ENCODE results near the gene MSANTD1. TPM values are rescaled to one million over a fixed set of nuclear protein-coding genes. Genes with fewer than 3 reads are reported as not detected.

MSANTD1 gene
- total and polyA plus RNA-seq, 2 donors (not counting 1 experiment from before 2014, with no cell fraction given): 0.78 to 5.5 TPM

DNA sequence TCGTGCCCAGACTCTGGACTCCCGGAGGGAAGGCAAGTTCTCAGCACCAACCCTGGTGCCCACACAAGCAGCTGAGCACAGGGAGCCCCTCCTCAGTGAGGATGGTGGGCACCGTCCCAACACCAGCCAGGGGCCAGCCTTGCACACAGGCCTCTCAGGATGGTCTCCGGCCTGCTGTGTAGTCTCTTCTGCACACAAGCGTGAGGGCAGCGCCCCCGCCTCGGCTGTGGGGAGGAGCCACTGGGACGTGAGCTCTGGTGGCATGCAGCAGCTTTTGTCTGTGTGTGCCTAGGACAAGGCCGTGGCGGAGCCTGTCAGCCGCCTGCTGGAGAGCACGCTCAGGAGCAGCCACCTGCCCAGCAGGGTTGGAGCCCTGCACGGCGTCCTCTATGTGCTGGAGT is 16.1 kb upstream of the MSANTD1 start:
- Mint-ChIP-seq H3K4me1 (no peaks in the 10 kb centered on the region), H3K27ac (no peak overlapping the region), H3K27me3 (no peaks in the 10 kb centered on the region), H3K9me3 (ENCODE audit: insufficient read depth) (no peaks in the 10 kb centered on the region), H3K4me3 (no peak overlapping the region)
- ATAC-seq (ENCODE audit: low read depth): no peak
- H3K27me3 ChIP-seq (replicated peaks in 1 of 4; ENCODE audit: control extremely low read depth in 1 of 4, control insufficient read depth in 3 of 4, insufficient read depth in 4 of 4, low read length in 3 of 4): no peaks in the 10 kb centered on the region
- intact Hi-C loops (cut with micrococcal nuclease): no loop called here
- peaks cover 2 to 81% of the 10 kb centered on the region in 2 experiments for H3K36me3 ChIP-seq (replicated peaks in 1 of 2; ENCODE audit: control extremely low read depth in 1 of 2, control insufficient read depth in 1 of 2, extremely low read depth in 1 of 2, insufficient read depth in 2 of 2, low read length in 1 of 2)
- WGBS (ENCODE audit: insufficient coverage): 95% methylated on average over 15 of the region's 15 CpGs
- no peak overlapping the region for H3K4me2 ChIP-seq (replicated peaks; ENCODE audit: low read depth, low read length, poor library complexity, severe bottlenecking)
- H3K9ac ChIP-seq (ENCODE audit: low read length): no peak overlapping the region
- no peaks in the 10 kb centered on the region for H3K4me1 ChIP-seq (ENCODE audit: control insufficient read depth in 2 of 2, insufficient read depth in 2 of 2, low read length in 2 of 2)
- H4K20me1 ChIP-seq (ENCODE audit: control insufficient read depth, insufficient read depth, low read length, poor library complexity, severe bottlenecking): no peaks in the 10 kb centered on the region
- no peak for DNase-seq
- H3K9me3 ChIP-seq (ENCODE audit: control extremely low read depth in 1 of 3, control insufficient read depth in 2 of 3, insufficient read depth in 1 of 3, low read length in 2 of 3): no peaks in the 10 kb centered on the region
- no peak overlapping the region for H3K27ac ChIP-seq (ENCODE audit: low read length in 2 of 2)
- CTCF ChIA-PET: no interaction called here
- no peak overlapping the region for H3K4me3 ChIP-seq (ENCODE audit: control extremely low read depth in 1 of 5, extremely low read depth in 1 of 5, insufficient read depth in 1 of 5, low read depth in 2 of 5, low read length in 4 of 5)
- H3K79me2 ChIP-seq (ENCODE audit: control insufficient read depth, insufficient read depth, low read length): no peaks in the 10 kb centered on the region
- TF ChIP-seq, protein P1, sequence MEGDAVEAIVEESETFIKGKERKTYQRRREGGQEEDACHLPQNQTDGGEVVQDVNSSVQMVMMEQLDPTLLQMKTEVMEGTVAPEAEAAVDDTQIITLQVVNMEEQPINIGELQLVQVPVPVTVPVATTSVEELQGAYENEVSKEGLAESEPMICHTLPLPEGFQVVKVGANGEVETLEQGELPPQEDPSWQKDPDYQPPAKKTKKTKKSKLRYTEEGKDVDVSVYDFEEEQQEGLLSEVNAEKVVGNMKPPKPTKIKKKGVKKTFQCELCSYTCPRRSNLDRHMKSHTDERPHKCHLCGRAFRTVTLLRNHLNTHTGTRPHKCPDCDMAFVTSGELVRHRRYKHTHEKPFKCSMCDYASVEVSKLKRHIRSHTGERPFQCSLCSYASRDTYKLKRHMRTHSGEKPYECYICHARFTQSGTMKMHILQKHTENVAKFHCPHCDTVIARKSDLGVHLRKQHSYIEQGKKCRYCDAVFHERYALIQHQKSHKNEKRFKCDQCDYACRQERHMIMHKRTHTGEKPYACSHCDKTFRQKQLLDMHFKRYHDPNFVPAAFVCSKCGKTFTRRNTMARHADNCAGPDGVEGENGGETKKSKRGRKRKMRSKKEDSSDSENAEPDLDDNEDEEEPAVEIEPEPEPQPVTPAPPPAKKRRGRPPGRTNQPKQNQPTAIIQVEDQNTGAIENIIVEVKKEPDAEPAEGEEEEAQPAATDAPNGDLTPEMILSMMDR (IDR thresholded peaks at IDR 0.05): no peak
- no peak for TF ChIP-seq EZH2 (IDR thresholded peaks at IDR 0.05; ENCODE audit: borderline replicate concordance, insufficient read depth, low read depth, low read length, poor library complexity, severe bottlenecking)
- POLR2A ChIA-PET: no interaction called here
- no peak overlapping the region for H2AFZ ChIP-seq (ENCODE audit: insufficient read depth, low read depth, low read length, poor library complexity, severe bottlenecking)

DNA sequence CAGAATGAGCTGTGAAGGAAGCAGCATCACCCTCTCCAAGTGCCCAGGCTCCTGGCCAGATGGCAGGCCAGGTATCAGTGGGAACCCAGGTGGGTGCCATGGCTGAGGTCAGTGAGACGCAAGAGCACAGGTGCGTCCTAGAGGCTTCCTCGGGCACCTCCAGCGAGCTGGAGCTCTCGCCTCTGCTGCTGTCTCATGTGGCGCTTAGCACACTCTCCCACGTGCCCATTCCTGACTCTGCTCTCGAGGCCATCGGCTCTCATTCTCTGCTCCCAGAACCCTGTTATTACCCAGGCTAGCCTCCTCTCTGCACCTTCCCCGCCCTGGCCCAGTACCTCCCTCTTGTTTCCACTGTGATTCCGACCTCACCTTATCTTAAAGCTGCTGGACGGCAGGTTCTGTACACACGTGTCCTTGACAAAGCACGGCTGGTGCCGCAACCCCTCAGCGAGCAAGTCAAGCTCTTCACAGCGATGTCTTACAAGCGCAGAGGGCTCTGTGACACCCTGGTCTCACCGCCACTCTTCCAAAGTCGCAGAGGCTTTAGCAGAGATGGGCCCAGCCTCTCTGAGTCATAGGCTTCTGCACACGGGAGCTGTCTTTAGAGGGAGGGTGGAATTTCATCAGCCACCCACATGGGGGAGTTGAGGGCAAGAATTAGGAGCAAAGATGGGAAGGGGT is 15.4 kb upstream of the MSANTD1 start:
- DNase-seq (no peak), ATAC-seq (ENCODE audit: low read depth) (no peak)
- Histone ChIP-seq H3K9ac (ENCODE audit: low read length) (no peak overlapping the region), H3K27me3 (replicated peaks in 1 of 4; ENCODE audit: control extremely low read depth in 1 of 4, control insufficient read depth in 3 of 4, insufficient read depth in 4 of 4, low read length in 3 of 4) (no peaks in the 10 kb centered on the region), H4K20me1 (ENCODE audit: control insufficient read depth, insufficient read depth, low read length, poor library complexity, severe bottlenecking) (no peaks in the 10 kb centered on the region), H3K36me3 (replicated peaks in 1 of 2; ENCODE audit: control extremely low read depth in 1 of 2, control insufficient read depth in 1 of 2, extremely low read depth in 1 of 2, insufficient read depth in 2 of 2, low read length in 1 of 2) (peaks cover 2 to 79% of the 10 kb centered on the region in 2 experiments), H3K9me3 (ENCODE audit: control extremely low read depth in 1 of 3, control insufficient read depth in 2 of 3, insufficient read depth in 1 of 3, low read length in 2 of 3) (no peaks in the 10 kb centered on the region), H2AFZ (ENCODE audit: insufficient read depth, low read depth, low read length, poor library complexity, severe bottlenecking) (no peak overlapping the region), H3K4me1 (ENCODE audit: control insufficient read depth in 2 of 2, insufficient read depth in 2 of 2, low read length in 2 of 2) (no peaks in the 10 kb centered on the region), H3K4me3 (ENCODE audit: control extremely low read depth in 1 of 5, extremely low read depth in 1 of 5, insufficient read depth in 1 of 5, low read depth in 2 of 5, low read length in 4 of 5) (no peak overlapping the region), H3K27ac (ENCODE audit: low read length in 2 of 2) (no peak overlapping the region), H3K4me2 (replicated peaks; ENCODE audit: low read depth, low read length, poor library complexity, severe bottlenecking) (no peak overlapping the region), H3K79me2 (ENCODE audit: control insufficient read depth, insufficient read depth, low read length) (no peaks in the 10 kb centered on the region)
- Mint-ChIP-seq H3K27ac (no peak overlapping the region), H3K4me1 (no peaks in the 10 kb centered on the region), H3K27me3 (no peaks in the 10 kb centered on the region), H3K4me3 (no peak overlapping the region), H3K9me3 (ENCODE audit: insufficient read depth) (no peaks in the 10 kb centered on the region)
- ChIA-PET CTCF (no interaction called here), POLR2A (no interaction called here)
- WGBS (ENCODE audit: insufficient coverage): 95% methylated on average over 21 of the region's 21 CpGs
- intact Hi-C loops (cut with micrococcal nuclease): no loop called here
- no peak for TF ChIP-seq EZH2 (IDR thresholded peaks at IDR 0.05; ENCODE audit: borderline replicate concordance, insufficient read depth, low read depth, low read length, poor library complexity, severe bottlenecking)
- TF ChIP-seq, protein P1 (IDR thresholded peaks at IDR 0.05): no peak

Data from B cell (primary cell).